ENCODE measurements around the gene ATP5ME.
"Not testable (repeated sequence)": the region's sequence is repeated elsewhere in the genome, so short reads cannot be mapped to it uniquely, and the experiment has no call there.

The ATP5ME gene

DNA sequence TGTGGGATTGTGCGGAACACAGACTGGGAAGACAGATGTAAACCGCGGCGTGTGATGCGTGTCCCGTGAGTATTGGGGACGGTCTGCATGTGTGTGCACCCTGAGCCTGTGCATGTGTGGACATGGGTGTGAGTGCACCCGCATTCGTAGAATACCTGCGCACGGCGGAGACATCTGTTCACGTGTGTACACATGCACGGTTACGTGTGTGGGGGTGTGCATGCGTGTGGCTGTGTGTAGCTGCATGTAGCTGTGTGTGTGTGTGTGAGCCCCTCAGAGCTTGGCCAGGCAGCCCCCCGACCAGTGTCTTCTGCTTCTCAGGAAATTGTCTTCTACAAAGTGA lies 19.6 kb downstream of the ATP5ME start:
- no peak for DNase-seq (ENCODE audit: low spot score)

- no peak for DNase-seq (ENCODE audit: low spot score)
These were observed 20.1 kb downstream of the ATP5ME start for GRCh38 chr4:653831-654502.

GRCh38 chr4:653080-653821 lies 20.8 kb downstream of the ATP5ME start:
- no peak for DNase-seq (ENCODE audit: low spot score)

DNA sequence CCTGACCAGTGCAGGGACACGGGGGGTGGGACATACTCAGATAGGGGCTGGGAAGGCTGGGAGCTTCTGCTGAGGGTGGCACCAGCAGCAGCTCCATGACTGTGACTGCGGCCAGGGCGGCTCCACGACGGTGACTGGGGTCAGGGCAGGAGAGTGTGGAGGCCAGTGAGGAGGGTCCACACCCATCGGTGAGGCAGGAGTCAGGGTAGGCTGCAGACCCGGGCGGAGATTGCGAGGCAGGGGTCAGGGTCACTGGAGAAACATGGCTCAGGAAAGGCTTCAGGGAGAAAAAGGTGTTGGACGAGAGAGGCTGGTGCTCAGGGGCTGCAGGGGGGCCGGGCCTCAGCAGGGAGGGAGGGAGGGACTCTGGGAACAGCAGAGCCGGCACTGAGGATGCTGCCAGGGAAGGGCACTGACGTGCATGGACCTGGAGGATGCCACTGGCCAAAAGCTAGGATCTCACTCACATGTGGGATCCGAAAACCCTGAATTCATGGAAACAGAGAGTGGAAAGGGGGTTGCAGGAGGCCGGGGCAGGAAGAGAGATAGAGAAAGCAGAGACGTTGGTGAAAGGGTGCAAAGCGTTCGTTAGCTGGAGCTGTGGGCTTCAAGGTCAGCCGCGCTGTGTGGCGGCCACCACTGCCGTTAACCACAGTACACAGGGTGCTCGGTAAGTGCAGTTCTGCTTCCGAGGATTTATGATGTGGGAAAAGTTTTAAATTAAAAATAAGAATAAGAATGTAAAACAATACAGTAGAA lies 22.0 kb downstream of the ATP5ME start:
- DNase-seq (ENCODE audit: low spot score), result no peak

GRCh38 chr4:650951-651883 lies 22.9 kb downstream of the ATP5ME start:
- DNase-seq (ENCODE audit: low spot score), result no peak

GRCh38 chr4:650461-650860 lies 23.6 kb downstream of the ATP5ME start:
- no peak for DNase-seq (ENCODE audit: low spot score)

GRCh38 chr4:649751-650310 lies 24.2 kb downstream of the ATP5ME start:
- DNase-seq (ENCODE audit: low spot score), result no peak

DNA sequence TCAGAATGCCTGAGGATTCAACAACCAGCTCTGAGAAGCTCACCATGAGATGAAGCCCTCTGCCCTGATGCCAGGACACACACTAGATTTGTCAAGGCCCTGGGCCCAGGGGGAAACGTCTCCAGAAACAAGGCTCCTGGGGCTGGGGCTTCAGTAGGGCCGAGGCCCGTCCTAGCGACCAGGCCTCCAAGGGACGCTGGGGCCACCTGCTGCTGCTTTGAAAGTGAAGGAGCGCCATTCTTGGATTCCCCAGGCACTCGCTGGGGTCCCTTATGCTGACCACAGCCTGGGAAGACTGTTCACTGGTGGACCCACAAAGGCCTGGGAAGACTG lies 24.8 kb downstream of the ATP5ME start:
- DNase-seq (ENCODE audit: low spot score), result no peak

DNA sequence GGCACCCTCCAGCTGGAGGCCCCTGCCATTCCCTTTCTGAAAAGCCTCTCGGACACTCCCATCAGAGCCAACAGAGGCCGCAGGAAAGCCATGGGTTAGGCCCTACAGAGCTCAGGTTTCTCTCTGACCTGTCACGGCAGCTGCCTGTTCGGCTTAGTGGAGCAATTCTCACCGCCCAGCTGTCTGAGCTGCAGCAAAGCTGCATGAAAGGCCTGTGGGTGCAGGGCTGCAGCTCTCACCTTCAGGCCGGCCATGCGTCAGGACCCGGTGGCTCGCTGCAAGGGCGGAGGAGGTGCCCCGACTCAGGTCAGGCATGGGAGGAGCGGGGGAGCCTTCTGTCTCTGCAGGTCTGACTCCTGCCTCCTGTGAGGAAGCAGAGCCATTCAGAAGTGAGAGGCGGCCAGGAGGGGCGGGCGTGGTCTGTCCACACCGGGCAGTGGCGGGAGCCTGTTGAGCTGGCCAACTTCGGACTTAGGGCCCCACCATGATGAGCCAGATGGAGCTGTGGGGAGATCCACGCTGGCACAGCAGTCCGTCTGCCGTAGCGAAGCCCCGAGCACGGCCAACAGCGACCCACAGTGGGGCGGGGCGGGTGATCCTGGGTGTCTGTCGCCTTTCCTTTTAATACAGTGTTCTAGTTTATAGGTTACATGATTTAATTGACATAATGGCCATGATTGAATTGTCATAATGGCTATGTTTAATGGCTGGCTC lies 25.3 kb downstream of the ATP5ME start:
- no peak for DNase-seq (ENCODE audit: low spot score)

DNA sequence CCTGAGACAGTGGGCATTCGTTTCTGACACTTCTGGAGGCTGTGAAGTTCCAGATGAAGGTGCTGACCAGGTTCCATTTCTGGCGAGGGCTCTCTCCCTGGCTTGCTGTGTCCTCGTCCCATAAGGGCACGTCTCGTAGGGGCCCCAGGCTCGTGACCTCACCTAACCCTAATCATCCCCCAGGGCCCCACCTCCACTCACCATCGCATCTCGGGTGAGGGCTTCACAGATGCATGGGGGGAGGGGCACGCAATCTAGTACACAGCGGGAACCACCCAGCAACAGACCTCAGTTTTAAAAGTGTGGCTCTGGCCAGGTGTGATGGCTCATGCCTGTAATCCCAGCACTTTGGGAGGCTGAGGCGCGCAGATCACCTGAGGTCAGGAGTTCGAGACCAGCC lies 26.6 kb downstream of the ATP5ME start:
- no peak for DNase-seq (ENCODE audit: low spot score)

DNA sequence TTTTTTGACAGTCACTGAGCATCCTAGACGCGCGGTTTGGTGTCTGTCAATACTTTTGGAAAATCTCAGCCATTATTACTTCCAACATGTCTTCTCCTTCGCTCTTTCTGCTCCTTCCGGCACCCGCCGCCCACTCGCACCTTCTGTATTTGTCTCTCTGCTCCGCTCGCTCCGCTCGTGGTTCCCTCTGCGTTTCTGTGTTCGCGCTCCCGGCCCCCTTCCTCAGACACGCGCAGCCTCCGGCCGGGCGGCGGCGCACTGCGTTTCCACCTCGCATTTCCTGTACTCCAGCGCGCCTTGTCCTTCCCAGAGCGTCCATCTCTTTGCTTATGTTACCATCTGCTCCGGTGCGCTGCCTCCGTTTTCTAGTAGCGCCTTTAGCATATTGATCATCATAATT lies 27.6 kb downstream of the ATP5ME start:
- DNase-seq (ENCODE audit: low spot score), result no peak

DNA sequence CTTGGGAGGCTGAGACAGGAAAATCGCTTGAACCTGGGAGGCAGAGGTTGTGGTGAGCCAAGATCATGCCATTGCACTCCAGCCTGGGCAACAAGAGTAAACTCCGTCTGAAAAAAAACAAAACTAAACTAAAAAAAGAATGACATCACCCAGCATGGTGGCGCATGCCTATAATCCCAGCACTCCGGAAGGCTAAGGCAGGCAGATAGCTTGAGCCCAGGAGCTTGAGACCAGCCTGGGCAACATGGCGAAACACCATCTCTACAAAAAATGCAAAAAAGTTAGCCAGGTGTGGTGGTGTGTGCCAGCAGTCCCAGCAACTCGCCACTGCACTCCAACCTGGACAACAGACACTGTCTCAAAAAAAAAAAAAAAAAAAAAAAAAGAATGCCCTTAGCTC lies 31.7 kb downstream of the ATP5ME start:
- not testable (repeated sequence) for DNase-seq (ENCODE audit: low spot score)

GRCh38 chr4:637536-638280 lies 36.4 kb downstream of the ATP5ME start:
- DNase-seq (ENCODE audit: low spot score), result no peak

GRCh38 chr4:636628-637159 lies 37.4 kb downstream of the ATP5ME start:
- no peak for DNase-seq (ENCODE audit: low spot score)

GRCh38 chr4:635851-636627 lies 38.0 kb downstream of the ATP5ME start:
- no peak for DNase-seq (ENCODE audit: low spot score)

GRCh38 chr4:635066-635835 lies 38.8 kb downstream of the ATP5ME start:
- DNase-seq (ENCODE audit: low spot score), result not testable (repeated sequence)

- DNase-seq (ENCODE audit: low spot score), result no peak
These were observed 39.5 kb downstream of the ATP5ME start for GRCh38 chr4:634599-634985.

GRCh38 chr4:633976-634598 lies 40.0 kb downstream of the ATP5ME start:
- DNase-seq (ENCODE audit: low spot score), result no peak
